HepG2 (cell line): ENCODE measurements around the gene AK4. TPM values are rescaled to one million over a fixed set of nuclear protein-coding genes. Genes with fewer than 3 reads are reported as not detected.
A peak's percentile ranks its signal among the peaks of the same experiment; 100 is the strongest.

ENCODE experiments used
- AFF4 ChIP-seq: sonication (generic); formaldehyde crosslinking; IDR thresholded peaks from 2 replicates; pipeline ENCODE4 v1.4.0; 2020; ENCODE audit warnings: missing genetic modification reagents
- CENPT ChIP-seq: sonication (generic); formaldehyde crosslinking; IDR thresholded peaks from 2 replicates; pipeline ENCODE4 v1.8.0; 2022; ENCODE audit warnings: low read depth, mild to moderate bottlenecking, moderate library complexity, missing genetic modification reagents
- CERS6 ChIP-seq: sonication (generic); formaldehyde crosslinking; IDR thresholded peaks from 2 replicates; pipeline ENCODE4 v1.5.0; 2020; ENCODE audit warnings: missing genetic modification reagents
- DNMT3B ChIP-seq: conservative IDR thresholded peaks from 2 replicates; pipeline ENCODE4 v1.6.1; 2016; ENCODE audit warnings: missing biosample characterization, control low read depth
- FOXK2 ChIP-seq: fragments of 450-650 bp; IDR thresholded peaks from 2 replicates; pipeline ENCODE4 v1.6.1; 2016
- JARID2 ChIP-seq: sonication (generic); formaldehyde crosslinking; IDR thresholded peaks from 2 replicates; pipeline ENCODE4 v1.8.1; 2023; ENCODE audit warnings: missing genetic modification reagents, inconsistent platforms; ENCODE audit not compliant: insufficient replicate concordance
- KMT2A ChIP-seq: sonication (generic); formaldehyde crosslinking; IDR thresholded peaks from 2 replicates; pipeline ENCODE4 v1.4.0; 2020; ENCODE audit warnings: missing genetic modification reagents
- MAFF ChIP-seq: IDR thresholded peaks from 2 replicates; pipeline ENCODE4 v1.6.1; 2011; ENCODE audit warnings: low read depth, low read length, improper control_type of control experiment
- MIER2 ChIP-seq: IDR thresholded peaks from 2 replicates; pipeline ENCODE4 v1.6.1; 2016; ENCODE audit warnings: missing biosample characterization, missing genetic modification reagents
- MXD3 ChIP-seq: IDR thresholded peaks from 2 replicates; pipeline ENCODE4 v1.6.1; 2016; ENCODE audit warnings: mild to moderate bottlenecking, missing biosample characterization, missing genetic modification reagents
- MYPOP ChIP-seq: sonication (generic); formaldehyde crosslinking; IDR thresholded peaks from 2 replicates; pipeline ENCODE4 v1.8.1; 2023; ENCODE audit warnings: mild to moderate bottlenecking, moderate library complexity, missing genetic modification reagents
- RARG ChIP-seq: sonication (generic); formaldehyde crosslinking; IDR thresholded peaks from 2 replicates; pipeline ENCODE4 v1.4.0; 2020; ENCODE audit warnings: low read depth, mild to moderate bottlenecking, missing genetic modification reagents
- RCOR2 ChIP-seq: IDR thresholded peaks from 2 replicates; pipeline ENCODE4 v1.6.1; 2016; ENCODE audit warnings: missing biosample characterization, missing genetic modification reagents
- SALL2 ChIP-seq: sonication (generic); formaldehyde crosslinking; IDR thresholded peaks from 2 replicates; pipeline ENCODE4 v1.8.1; 2023; ENCODE audit warnings: mild to moderate bottlenecking, missing genetic modification reagents, inconsistent platforms
- SMARCE1 ChIP-seq: fragments of 450-650 bp; IDR thresholded peaks from 2 replicates; pipeline ENCODE4 v1.6.1; 2017; ENCODE audit warnings: borderline replicate concordance
- ZBTB33 ChIP-seq: sonication (generic); formaldehyde crosslinking; IDR thresholded peaks from 2 replicates; pipeline ENCODE4 v1.4.0; 2020; ENCODE audit warnings: missing genetic modification reagents
- ZKSCAN1 ChIP-seq: fragments of 150-350 bp; IDR thresholded peaks from 2 replicates; pipeline ENCODE4 v1.6.1; 2014; ENCODE audit warnings: low read length
- ZNF678 ChIP-seq: sonication (generic); formaldehyde crosslinking; IDR thresholded peaks from 2 replicates; pipeline ENCODE4 v1.4.0; 2020; ENCODE audit warnings: mild to moderate bottlenecking, missing genetic modification reagents
- ZNF710 ChIP-seq: sonication (generic); formaldehyde crosslinking; IDR thresholded peaks from 2 replicates; pipeline ENCODE4 v1.5.0; 2020; ENCODE audit warnings: mild to moderate bottlenecking, missing genetic modification reagents, borderline replicate concordance
- ZNF782 ChIP-seq: sonication (generic); formaldehyde crosslinking; IDR thresholded peaks from 2 replicates; pipeline ENCODE4 v1.4.0; 2020; ENCODE audit warnings: missing genetic modification reagents, mild to moderate bottlenecking, borderline replicate concordance
- polyA plus RNA-seq, 8 experiments: library from polyadenylated mRNA; depleted of rRNA in 3 of 8; stranded (reverse) in 7 of 8; unstranded in 1 of 8; fragments of >200 nt; fragmentation: Illumina TruSeq in 4 of 8; extraction: Trizol in 4 of 8; gene quantifications; 2 replicates each; pipeline versions ENCODE4 v1.2.1 to v1.2.3, GENCODE V29; 2011 to 2016; ENCODE audit warnings: low read depth in 4 of 8, missing spikeins in 1 of 8, mixed read lengths in 1 of 8; ENCODE audit not compliant: insufficient read depth in 1 of 8
- total RNA-seq, 5 experiments: library from RNA; depleted of rRNA; stranded (reverse); fragments of >200 nt; fragmentation: Illumina TruSeq; extraction: Trizol; gene quantifications; 2 replicates each; pipeline ENCODE4 v1.2.3, GENCODE V29; 2016; ENCODE audit warnings: low read depth in 1 of 5

The AK4 gene
- total and polyA plus RNA-seq, 2 of the 13 experiments (the other 11 are each of a cell fraction or from before 2014, with no cell fraction given): 110 to 160 TPM

GRCh38 chr1:65146908-65147423 is 1.0 kb upstream of the AK4 start (continued):
- TF ChIP-seq MIER2 (no peak), MYPOP (CRISPR knock-in tag) (0 out of 2 replicates have a peak, but pooled peaks have one; percentile 17), AFF4 (CRISPR knock-in tag) (no peak), ZNF678 (CRISPR knock-in tag) (no peak; the same call in 1 of the 2 replicates), SMARCE1 (no peak), CENPT (CRISPR knock-in tag) (no peak), RCOR2 (CRISPR knock-in tag) (no peak), ZKSCAN1 (peak; percentile 98), ZBTB33 (peak; percentile 72), SALL2 (no peak), DNMT3B (CRISPR knock-in tag) (no peak), KMT2A (CRISPR knock-in tag) (no peak), ZNF710 (CRISPR knock-in tag) (no peak), JARID2 (CRISPR knock-in tag) (no peak), ZNF782 (CRISPR knock-in tag) (no peak), CERS6 (CRISPR knock-in tag) (0 out of 2 replicates have a peak, but pooled peaks have one; percentile 25), MAFF (no peak), FOXK2 (no peak), MXD3 (no peak), RARG (CRISPR knock-in tag) (no peak)
